H1 (cell line): ENCODE data around the gene AFAP1L2. TPM values are rescaled to one million over a fixed set of nuclear protein-coding genes. Genes with fewer than 3 reads are reported as not detected.

ENCODE experiments used
- CTCF ChIA-PET: fragments of 300-600 bp; sonication (Branson Sonifier 250); formaldehyde crosslinking; loops from one replicate; lab custom pipeline; 2021; ENCODE audit not compliant: partially characterized antibody; lab: Charles Lee
- POLR2A ChIA-PET: fragments of 300-600 bp; sonication (Branson Sonifier 250); formaldehyde crosslinking; loops from one replicate; lab custom pipeline; 2021; ENCODE audit warnings: inconsistent platforms; ENCODE audit not compliant: partially characterized antibody; lab: Charles Lee
- DNase-seq, 2 experiments: peaks; one replicate each; pipeline versions ENCODE4 v3.0.0 to v3.0.0-alpha.2; 2010 to 2022; ENCODE audit warnings: low spot score in 2 of 2, low read depth in 1 of 2, mixed read lengths in 1 of 2
- FAIRE-seq: peaks from 2 replicates; lab custom pipeline; 2011; peaks lifted over from hg19 to GRCh38; lab: Jason Lieb, UNC
- H2AFZ ChIP-seq: 2 replicates; pipeline ENCODE4 v1.8.1; 2012; ENCODE audit warnings: low read length, inconsistent platforms
- H2AK5ac ChIP-seq: 2 replicates; pipeline ENCODE4 v1.6.1; 2013; ENCODE audit warnings: low read depth, low read length
- H2BK120ac ChIP-seq: replicated peaks from 2 replicates; pipeline ENCODE3; 2013; ENCODE audit warnings: low read depth, low read length, inconsistent platforms
- H2BK12ac ChIP-seq: 2 replicates; pipeline ENCODE4 v1.6.1; 2013; ENCODE audit warnings: low read depth, low read length
- H2BK15ac ChIP-seq: 2 replicates; pipeline ENCODE4 v1.6.1; 2013; ENCODE audit warnings: low read length
- H2BK20ac ChIP-seq: 2 replicates; pipeline ENCODE4 v1.6.1; 2013; ENCODE audit warnings: low read length
- H2BK5ac ChIP-seq: 2 replicates; pipeline ENCODE4 v1.6.1; 2013; ENCODE audit warnings: low read depth, low read length
- H3K14ac ChIP-seq: 2 replicates; pipeline ENCODE4 v1.6.1; 2013; ENCODE audit warnings: inconsistent platforms; ENCODE audit not compliant: insufficient read length
- H3K18ac ChIP-seq: 2 replicates; pipeline ENCODE4 v1.6.1; 2013; ENCODE audit warnings: low read length; ENCODE audit errors: extremely low read depth
- H3K23ac ChIP-seq: 2 replicates; pipeline ENCODE4 v1.6.1; 2013; ENCODE audit warnings: inconsistent platforms; ENCODE audit not compliant: insufficient read length
- H3K23me2 ChIP-seq: 2 replicates; pipeline ENCODE4 v1.6.1; 2013; ENCODE audit warnings: low read depth, low read length
- H3K27ac ChIP-seq: 2 replicates; pipeline ENCODE4 v1.6.1; 2011; ENCODE audit warnings: low read depth, low read length, inconsistent platforms
- H3K27me3 ChIP-seq, 4 experiments: replicated peaks in 1 of 4; 1 replicate in 1 of 4; 2 replicates in 3 of 4; pipeline versions ENCODE4 v1.6.1 to v1.8.1; 2011 to 2013; ENCODE audit warnings: low read length in 3 of 4, mild to moderate bottlenecking in 3 of 4, inconsistent platforms in 2 of 4, mixed read lengths in 2 of 4, moderate library complexity in 1 of 4; ENCODE audit not compliant: control insufficient read depth in 3 of 4, insufficient read depth in 3 of 4; ENCODE audit errors: extremely low read depth in 1 of 4
- H3K36me3 ChIP-seq, 4 experiments: 2 replicates each; pipeline versions ENCODE4 v1.6.1 to v1.8.1; 2011 to 2013; ENCODE audit warnings: mild to moderate bottlenecking in 4 of 4, low read length in 3 of 4, moderate library complexity in 2 of 4, control low read depth in 1 of 4, inconsistent platforms in 1 of 4; ENCODE audit not compliant: insufficient read depth in 4 of 4, control insufficient read depth in 2 of 4
- H3K4ac ChIP-seq: replicated peaks from 2 replicates; pipeline ENCODE3; 2013; ENCODE audit warnings: low read length, low read depth, mixed read lengths, inconsistent platforms; ENCODE audit not compliant: insufficient read length
- H3K4me1 ChIP-seq, 4 experiments: replicated peaks in 1 of 4; 1 replicate in 1 of 4; 2 replicates in 3 of 4; pipeline versions ENCODE4 v1.6.1 to v1.8.1; 2011 to 2013; ENCODE audit warnings: low read length in 3 of 4, inconsistent platforms in 2 of 4, mixed read lengths in 1 of 4; ENCODE audit not compliant: insufficient read depth in 4 of 4, control insufficient read depth in 3 of 4
- H3K4me2 ChIP-seq, 2 experiments: 2 replicates each; pipeline versions ENCODE4 v1.6.1 to v1.8.1; 2011 to 2013; ENCODE audit warnings: low read depth in 2 of 2, low read length in 2 of 2, control low read depth in 1 of 2, inconsistent platforms in 1 of 2, mild to moderate bottlenecking in 1 of 2; ENCODE audit not compliant: insufficient read depth in 1 of 2
- H3K4me3 ChIP-seq, 4 experiments: fragments of 200-600, 300-600 bp in 1 of 4; sonication (generic), shearing (Covaris generic), sonication (Bioruptor Twin) in 1 of 4; 2 replicates each; pipeline versions ENCODE4 v1.5.1 to v1.8.1; 2011 to 2016; ENCODE audit warnings: low read length in 4 of 4, low read depth in 3 of 4, control low read depth in 2 of 4, inconsistent platforms in 2 of 4, mild to moderate bottlenecking in 2 of 4, mixed read lengths in 1 of 4, moderate library complexity in 1 of 4; ENCODE audit not compliant: insufficient read depth in 2 of 4; ENCODE audit errors: extremely low read depth in 1 of 4
- H3K56ac ChIP-seq: replicated peaks from 2 replicates; pipeline ENCODE3; 2013; ENCODE audit warnings: low read depth, mild to moderate bottlenecking, mixed read lengths, low read length, inconsistent platforms; ENCODE audit not compliant: insufficient read length
- H3K79me1 ChIP-seq: 2 replicates; pipeline ENCODE4 v1.6.1; 2013; ENCODE audit warnings: low read depth, low read length, control low read depth
- H3K79me2 ChIP-seq, 2 experiments: 2 replicates each; pipeline versions ENCODE4 v1.6.1 to v1.8.1; 2012 to 2013; ENCODE audit warnings: low read length in 2 of 2, mild to moderate bottlenecking in 2 of 2, inconsistent platforms in 1 of 2; ENCODE audit not compliant: insufficient read depth in 2 of 2, control insufficient read depth in 1 of 2
- H3K9ac ChIP-seq, 4 experiments: replicated peaks in 1 of 4; 1 replicate in 1 of 4; 2 replicates in 3 of 4; pipeline versions ENCODE4 v1.6.1 to v1.8.1; 2011 to 2013; ENCODE audit warnings: low read depth in 3 of 4, low read length in 3 of 4, control low read depth in 2 of 4, mild to moderate bottlenecking in 2 of 4, moderate library complexity in 2 of 4, inconsistent platforms in 1 of 4; ENCODE audit errors: extremely low read depth in 1 of 4
- H3K9me3 ChIP-seq, 2 experiments: 2 replicates each; pipeline versions ENCODE4 v1.6.1 to v1.8.1; 2012 to 2013; ENCODE audit warnings: mild to moderate bottlenecking in 2 of 2, moderate library complexity in 2 of 2, control low read depth in 1 of 2, inconsistent platforms in 1 of 2, low read depth in 1 of 2, low read length in 1 of 2, mixed read lengths in 1 of 2; ENCODE audit not compliant: insufficient read depth in 2 of 2
- H4K20me1 ChIP-seq, 2 experiments: replicated peaks in 1 of 2; 2 replicates each; pipeline versions ENCODE3 to v1.8.1; 2011 to 2013; ENCODE audit warnings: inconsistent platforms in 2 of 2, low read length in 2 of 2, mild to moderate bottlenecking in 1 of 2; ENCODE audit not compliant: insufficient read depth in 2 of 2, control insufficient read depth in 1 of 2
- H4K5ac ChIP-seq: 2 replicates; pipeline ENCODE4 v1.6.1; 2013; ENCODE audit warnings: low read length, low read depth, mixed read lengths, inconsistent platforms; ENCODE audit not compliant: insufficient read length
- H4K8ac ChIP-seq: 2 replicates; pipeline ENCODE4 v1.8.0; 2013; ENCODE audit warnings: mild to moderate bottlenecking, moderate library complexity, low read length, inconsistent platforms; ENCODE audit not compliant: insufficient read depth; ENCODE audit errors: extremely low read depth
- H4K91ac ChIP-seq: replicated peaks from 2 replicates; pipeline ENCODE3; 2013; ENCODE audit warnings: low read length, mixed read lengths, inconsistent platforms; ENCODE audit not compliant: insufficient read length
- CHD1 ChIP-seq: IDR thresholded peaks from 2 replicates; pipeline ENCODE4 v1.6.1; 2012; ENCODE audit warnings: low read depth, low read length, improper control_type of control experiment
- FOSL1 ChIP-seq: IDR thresholded peaks from 2 replicates; pipeline ENCODE4 v1.6.1; 2011; ENCODE audit warnings: mild to moderate bottlenecking, low read depth, low read length, moderate library complexity; ENCODE audit not compliant: insufficient read depth
- SP4 ChIP-seq: IDR thresholded peaks from 2 replicates; pipeline ENCODE4 v1.6.1; 2012; ENCODE audit warnings: low read length, inconsistent platforms
- WGBS, 2 experiments: shearing (Covaris generic) in 1 of 2; methylation state at CpG; one replicate each; pipeline versions ENCODE4 v1.1.6 to v1.1.7; 2013 to 2015; ENCODE audit warnings: low lambda C conversion rate in 2 of 2, mixed read lengths in 2 of 2, inconsistent platforms in 1 of 2, low coverage in 1 of 2, missing lambda C conversion rate in 1 of 2; ENCODE audit not compliant: insufficient replicate concordance in 2 of 2, insufficient coverage in 1 of 2, insufficient read length in 1 of 2; ENCODE audit errors: extremely low coverage in 1 of 2, missing lambda C conversion rate in 1 of 2; 5-methylcytosine and 5-hydroxymethylcytosine counted together
- polyA plus RNA-seq, 7 experiments: library from polyadenylated mRNA; depleted of rRNA in 3 of 7; stranded (reverse) in 5 of 7; unstranded in 2 of 7; fragments of >200 nt in 5 of 7; fragments of 200-250 nt in 2 of 7; gene quantifications; 1 replicate in 5 of 7; 2 replicates in 1 of 7; 4 replicates in 1 of 7; pipeline versions ENCODE4 v1.2.1 to v1.2.3, GENCODE V29; 2011 to 2013; ENCODE audit warnings: missing spikeins in 2 of 7, mixed read lengths in 2 of 7
- total RNA-seq: library from RNA; stranded (reverse); fragmentation: NEBNext Ultra II Directional; extraction: Animal tissue kit (Norgen Biotek cat#: 25700); gene quantifications from 2 replicates; pipeline ENCODE4 v1.2.1, GENCODE V29; 2021

AFAP1L2 gene
- total and polyA plus RNA-seq, 2 of the 8 experiments (the other 6 are each of a cell fraction or from before 2014, with no cell fraction given): 3.9 to 6.4 TPM

DNA sequence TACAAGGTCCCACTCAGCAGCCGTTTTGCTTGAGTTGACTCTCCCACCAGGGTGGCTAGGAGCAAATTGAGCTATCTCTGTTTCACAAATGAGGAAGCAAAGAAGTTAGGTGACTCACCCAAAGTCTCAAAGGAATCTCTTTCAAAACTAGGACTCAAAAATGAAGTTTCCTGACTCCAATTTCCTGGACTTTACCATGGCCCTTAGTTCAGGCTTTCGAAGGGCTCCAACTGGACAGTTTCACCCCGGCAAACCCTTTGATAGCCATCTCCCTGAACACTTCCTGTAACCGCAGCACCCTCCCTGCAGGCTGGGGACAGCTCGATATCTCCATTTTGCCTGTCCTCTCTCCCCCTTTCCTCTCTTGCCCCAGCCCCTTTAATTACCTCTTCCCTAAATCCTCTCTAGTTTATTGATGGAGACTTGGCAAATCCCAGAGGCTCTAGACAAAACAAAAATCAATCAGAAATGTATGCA lies 4.7 kb upstream of the AFAP1L2 start:
- Histone ChIP-seq H3K27ac (no peak overlapping the region), H3K79me1 (no peaks in the 10 kb centered on the region), H2BK5ac (no peak overlapping the region), H4K20me1 (no peaks in the 10 kb centered on the region), H3K56ac (no peak overlapping the region), H2BK120ac (no peak overlapping the region), H3K4me2 (no peak overlapping the region), H2BK15ac (no peak overlapping the region), H3K9ac (no peak overlapping the region), H2BK20ac (no peak overlapping the region), H3K79me2 (no peaks in the 10 kb centered on the region), H3K18ac (peak overlapping the region; percentile 16; the same call in 1 of the 2 replicates), H3K4ac (no peak overlapping the region), H2BK12ac (no peak overlapping the region; the same call in 1 of the 2 replicates), H3K36me3 (no peaks in the 10 kb centered on the region), H4K8ac (no peak overlapping the region), H3K4me1 (peaks cover 0 to 4% (median 3%) of the 10 kb centered on the region in 4 experiments; a peak in 3 of 7 replicates), H3K23me2 (peaks cover 7% of the 10 kb centered on the region; the same call in 1 of the 2 replicates), H4K5ac (no peak overlapping the region), H4K91ac (no peak overlapping the region), H3K27me3 (peaks cover 6 to 19% (median 16%) of the 10 kb centered on the region in 4 experiments), H2AFZ (0 out of 2 replicates have a peak overlapping the region, but pooled peaks have one; percentile 42), H3K4me3 (no peak overlapping the region; a peak in 1 of 8 replicates), H2AK5ac (no peak overlapping the region), H3K9me3 (no peaks in the 10 kb centered on the region), H3K23ac (no peak overlapping the region), H3K14ac (no peak overlapping the region)
- no peak for FAIRE-seq
- TF ChIP-seq CHD1 (no peak), FOSL1 (no peak), SP4 (no peak)
- DNase-seq: no peak
- WGBS, 2 experiments: 69% methylated on average over 5 of the region's 5 CpGs; no CpG with 5 or more reads in 1 of the 2 experiments
- POLR2A ChIA-PET: interaction anchor here (1.2 kb wide), 1 partner anchor 105 kb away, joined by 4 read pairs; no protein-coding TSS in a partner anchor
- CTCF ChIA-PET: interaction anchor here (0.9 to 8.6 kb wide), 9 partner anchors 9 to 105 kb away, joined by 3 to 80 read pairs (median 7); no protein-coding TSS in a partner anchor
